HG02610 (cell line): ENCODE measurements around the gene ERAL1.
A peak's percentile ranks its signal among the peaks of the same experiment; 100 is the strongest.
"Not testable (repeated sequence)": the region's sequence is repeated elsewhere in the genome, so short reads cannot be mapped to it uniquely, and the experiment has no call there.

Experiments
- ATAC-seq: cut with Tn5 transposase; IDR thresholded peaks from one replicate; pipeline ENCODE4 v1.9.1; 2021; ENCODE audit warnings: mild to moderate bottlenecking, moderate library complexity; ENCODE audit not compliant: unreplicated experiment

Gene ERAL1

GRCh38 chr17:28849281-28849680 is 5.5 kb upstream of the ERAL1 start:
- no peak for ATAC-seq

GRCh38 chr17:28853295-28853694 is 1.5 kb upstream of the ERAL1 start:
- no peak for ATAC-seq

- no peak for ATAC-seq
Measured at GRCh38 chr17:28855336-28855679, 492 bp downstream of the ERAL1 start.

GRCh38 chr17:28856028-28856574 is 1.3 kb downstream of the ERAL1 start:
- no peak for ATAC-seq

- ATAC-seq, result no peak
Measured at GRCh38 chr17:28857905-28858800, 3.3 kb downstream of the ERAL1 start.

- no peak for ATAC-seq
Measured at GRCh38 chr17:28858801-28859355, 4.1 kb downstream of the ERAL1 start.

GRCh38 chr17:28860363-28860808 is 5.6 kb downstream of the ERAL1 start:
- ATAC-seq, result no peak

- ATAC-seq, result no peak
Measured at GRCh38 chr17:28861393-28862203, 6.8 kb downstream of the ERAL1 start.

- no peak for ATAC-seq
Measured at GRCh38 chr17:28862561-28862960, 7.7 kb downstream of the ERAL1 start.

GRCh38 chr17:28863953-28864352 is 9.1 kb downstream of the ERAL1 start:
- ATAC-seq, result no peak

- ATAC-seq, result peak; percentile 7
Measured at GRCh38 chr17:28864991-28865849, 10.4 kb downstream of the ERAL1 start.

GRCh38 chr17:28865946-28866752 is 11.3 kb downstream of the ERAL1 start:
- ATAC-seq, result peak; percentile 79

- no peak for ATAC-seq
Measured at GRCh38 chr17:28867276-28867675, 12.5 kb downstream of the ERAL1 start.

- peak; percentile 96 for ATAC-seq
Measured at GRCh38 chr17:28871056-28871579, 16.3 kb downstream of the ERAL1 start.

GRCh38 chr17:28873839-28874238 is 19.0 kb downstream of the ERAL1 start:
- ATAC-seq, result no peak

- no peak for ATAC-seq
Measured at GRCh38 chr17:28874750-28875149, 19.9 kb downstream of the ERAL1 start.

GRCh38 chr17:28875848-28876550 is 21.2 kb downstream of the ERAL1 start:
- no peak for ATAC-seq

- ATAC-seq, result not testable (repeated sequence)
Measured at GRCh38 chr17:28877150-28877711, 22.4 kb downstream of the ERAL1 start.
